Psoas muscle (tissue), 8 donors: ENCODE data around the gene ALDOC. TPM values are rescaled to one million over a fixed set of nuclear protein-coding genes. Genes with fewer than 3 reads are reported as not detected.
A peak's percentile ranks its signal among the peaks of the same experiment; 100 is the strongest.
"Not testable (repeated sequence)": the region's sequence is repeated elsewhere in the genome, so short reads cannot be mapped to it uniquely, and the experiment has no call there.

Experiments used
- ATAC-seq, 4 donors: fragments of 200-7000 bp; cut with Tn5 transposase; one replicate each; pipeline ENCODE4 v1.9.1; 2020; ENCODE audit warnings: moderate library complexity in 3 of 4, mild to moderate bottlenecking in 2 of 4
- DNase-seq, 2 donors: peaks; one replicate each; pipeline ENCODE4 v3.0.0-alpha.2; 2020
- H3K27ac ChIP-seq: fragments of 200-600 bp; one replicate; pipeline ENCODE4 v1.8.0; 2022
- H3K27me3 ChIP-seq, 3 donors: fragments of 200-600 bp in 1 of 3; one replicate each; pipeline versions ENCODE4 v1.6.1 to v1.8.0; 2013 to 2022; ENCODE audit warnings: low read length in 2 of 3, mild to moderate bottlenecking in 2 of 3, moderate library complexity in 1 of 3; ENCODE audit not compliant: insufficient read depth in 3 of 3
- H3K36me3 ChIP-seq, 2 donors: fragments of 200-600 bp in 1 of 2; one replicate each; pipeline versions ENCODE4 v1.6.1 to v1.8.0; 2013 to 2022; ENCODE audit warnings: low read depth in 1 of 2, mild to moderate bottlenecking in 1 of 2, moderate library complexity in 1 of 2; ENCODE audit not compliant: insufficient read depth in 1 of 2
- H3K4me1 ChIP-seq: fragments of 200-600 bp; one replicate; pipeline ENCODE4 v1.8.0; 2022
- H3K4me3 ChIP-seq: fragments of 200-600 bp; one replicate; pipeline ENCODE4 v1.8.0; 2022; ENCODE audit warnings: mild to moderate bottlenecking
- H3K9me3 ChIP-seq: fragments of 200-600 bp; one replicate; pipeline ENCODE4 v1.8.0; 2022
- CTCF ChIP-seq: fragments of 200-600 bp; IDR thresholded peaks from one replicate; pipeline ENCODE4 v1.8.0; 2022; ENCODE audit warnings: antibody characterized with exemption
- WGBS, 3 donors: extraction: QIAGEN DNeasy Blood & Tissue Kit; methylation state at CpG; one replicate each; pipeline versions ENCODE4 v1.1.6 to v1.1.7; 2013; 5-methylcytosine and 5-hydroxymethylcytosine counted together
- intact Hi-C, 2 donors: fragments of 100-400 bp; cut with DNase I; formaldehyde crosslinking; loops; one replicate each; pipeline versions ENCODE4 v1.11.0 to v1.14.2; 2022
- polyA plus RNA-seq, 3 donors: library from polyadenylated mRNA; stranded (reverse); fragments of 200-250 nt; gene quantifications; one replicate each; pipeline ENCODE4 v1.2.3, GENCODE V29; 2013
- total RNA-seq, 4 donors: library from RNA; stranded (reverse); fragmentation: NEBNext Ultra II Directional in 2 of 4; extraction: Animal tissue kit (Norgen Biotek cat#: 25700) in 2 of 4; gene quantifications; one replicate each; pipeline versions ENCODE4 v1.2.1 to v1.2.4, GENCODE V29; 2021 to 2023
- donor health status: healthy with polysubstance abuse.
- donor health status: DM: no; HTN: no; CAD: no; lungs with moderate emphysema.
- donor health status: Bipolar disorder and iron deficiency.
- donor health status: healthy.
- donor health status: DM: yes; HTN: yes; CAD: no.
- donor health status: DM: no; HTN: no; CAD: no.
- donor health status: DM: no; HTN: no; CAD: no.
- donor health status: DM: yes; HTN: yes; CAD: no.

ALDOC gene
- total and polyA plus RNA-seq, 7 donors: 1.2 to 2.9 (median 1.7) TPM

- ATAC-seq (peak in 2 of 4 donors; percentile 55 to 57), DNase-seq (no peak)
- TF ChIP-seq CTCF: peak; percentile 54
- H3K9me3 ChIP-seq: no peaks in the 10 kb centered on the region
- H3K4me1 ChIP-seq: no peaks in the 10 kb centered on the region
- no peaks in the 10 kb centered on the region for H3K27me3 ChIP-seq
- intact Hi-C loops: loop anchor here (2.0 to 5.0 kb wide), 2 partner anchors 116 to 118 kb away; no protein-coding TSS in a partner anchor
- H3K36me3 ChIP-seq: peaks cover 20 to 98% of the 10 kb centered on the region in 2 donors
- H3K4me3 ChIP-seq: no peak overlapping the region
- WGBS, 3 donors: 78 to 81% (median 81%) methylated on average over 6 of the region's 6 CpGs
- H3K27ac ChIP-seq: no peak overlapping the region
Observed at GRCh38 chr17:28612936-28613872, 36.5 kb upstream of the ALDOC start.

GRCh38 chr17:28612531-28612930 lies 35.8 kb upstream of the ALDOC start:
- H3K27ac ChIP-seq: no peak overlapping the region
- no peaks in the 10 kb centered on the region for H3K9me3 ChIP-seq
- no peak for TF ChIP-seq CTCF
- H3K36me3 ChIP-seq: peaks cover 20 to 95% of the 10 kb centered on the region in 2 donors
- ATAC-seq (no peak), DNase-seq (no peak)
- intact Hi-C loops: loop anchor here (2.0 to 5.0 kb wide), 2 partner anchors 115 to 118 kb away; no protein-coding TSS in a partner anchor
- WGBS, 3 donors: 56 to 79% (median 69%) methylated on average over 2 of the region's 2 CpGs
- no peak overlapping the region for H3K4me3 ChIP-seq
- no peaks in the 10 kb centered on the region for H3K27me3 ChIP-seq
- no peaks in the 10 kb centered on the region for H3K4me1 ChIP-seq

GRCh38 chr17:28610376-28610775 lies 33.7 kb upstream of the ALDOC start:
- intact Hi-C loops: loop anchor here in 1 of 2 donors (5.0 kb wide), 1 partner anchor 113 kb away; no protein-coding TSS in a partner anchor
- Histone ChIP-seq H3K36me3 (peaks cover 6 to 73% of the 10 kb centered on the region in 2 donors), H3K9me3 (no peaks in the 10 kb centered on the region), H3K4me1 (no peaks in the 10 kb centered on the region), H3K4me3 (no peak overlapping the region), H3K27me3 (no peaks in the 10 kb centered on the region), H3K27ac (no peak overlapping the region)
- ATAC-seq (no peak), DNase-seq (no peak)
- TF ChIP-seq CTCF: no peak
- 87 to 91% (median 87%) methylated on average over 8 of the region's 8 CpGs for WGBS, 3 donors

GRCh38 chr17:28604031-28604430 lies 27.3 kb upstream of the ALDOC start:
- H3K27me3 ChIP-seq, H3K4me3 ChIP-seq, intact Hi-C loops, DNase-seq, ATAC-seq, H3K27ac ChIP-seq, H3K9me3 ChIP-seq, H3K4me1 ChIP-seq: not testable (repeated sequence)
- H3K36me3 ChIP-seq: peaks cover 0 to 12% of the 10 kb centered on the region in 2 donors
- 92 to 100% (median 94%) methylated on average over 3 to 31 of the region's 31 CpGs for WGBS, 3 donors
